Brain microvascular endothelial cell (primary cell): ENCODE results near the gene ZC3HAV1.

Experiments used
- DNase-seq: peaks from one replicate; pipeline ENCODE4 v3.0.0-alpha.2; 2020
- H3K27ac ChIP-seq: fragments of 250-450 bp; sonication (Bioruptor Pico); 2 replicates; pipeline ENCODE4 v1.5.1; 2020; ENCODE audit warnings: mild to moderate bottlenecking, moderate library complexity
- H3K27me3 ChIP-seq: fragments of 250-450 bp; sonication (Bioruptor Pico); replicated peaks from 2 replicates; pipeline ENCODE4 v1.5.1; 2020; ENCODE audit warnings: mild to moderate bottlenecking
- H3K36me3 ChIP-seq: fragments of 250-450 bp; sonication (Bioruptor Pico); replicated peaks from 2 replicates; pipeline ENCODE4 v1.5.1; 2020; ENCODE audit warnings: mild to moderate bottlenecking
- H3K4me3 ChIP-seq: 2 replicates; pipeline ENCODE4 v1.5.1; 2011; ENCODE audit warnings: low read depth, mild to moderate bottlenecking, control low read depth, low read length, moderate library complexity
- in situ Hi-C: cut with HindIII; loops from 2 replicates; pipeline ENCODE4 v1.10.0; 2017; ENCODE audit warnings: low sequenced_read_pairs, low pct_ligation_motif_present
- TF ChIP-seq, protein P1 (sequence below): IDR thresholded peaks from 2 replicates; pipeline ENCODE4 v1.5.1; 2011; ENCODE audit warnings: low read depth, mild to moderate bottlenecking, moderate library complexity, low read length, control low read depth, inconsistent platforms; ENCODE audit errors: missing control alignments

Gene ZC3HAV1

DNA sequence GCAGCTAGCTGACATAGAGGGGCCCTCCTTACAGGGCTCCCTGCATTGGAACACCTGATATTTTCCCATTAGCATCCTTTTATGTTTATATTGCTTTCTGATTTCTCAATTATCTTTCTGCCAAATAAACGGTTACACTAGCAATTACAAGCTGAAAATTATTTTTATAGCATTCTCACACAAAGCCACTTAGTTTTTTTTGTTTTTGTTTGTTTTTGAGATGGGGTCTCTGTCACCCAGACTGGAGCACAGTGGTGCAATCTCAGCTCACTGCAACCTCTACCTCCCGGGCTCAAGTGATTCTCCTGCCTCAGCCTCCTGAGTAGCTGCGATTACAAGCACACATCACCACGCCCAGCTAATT lies 9.9 kb upstream of the ZC3HAV1 start:
- DNase-seq, result no peak
- Histone ChIP-seq H3K36me3 (no peaks in the 10 kb centered on the region), H3K27ac (no peak overlapping the region), H3K4me3 (no peak overlapping the region), H3K27me3 (peaks cover 5% of the 10 kb centered on the region)
- in situ Hi-C loops, result no loop called here
- TF ChIP-seq, protein P1, sequence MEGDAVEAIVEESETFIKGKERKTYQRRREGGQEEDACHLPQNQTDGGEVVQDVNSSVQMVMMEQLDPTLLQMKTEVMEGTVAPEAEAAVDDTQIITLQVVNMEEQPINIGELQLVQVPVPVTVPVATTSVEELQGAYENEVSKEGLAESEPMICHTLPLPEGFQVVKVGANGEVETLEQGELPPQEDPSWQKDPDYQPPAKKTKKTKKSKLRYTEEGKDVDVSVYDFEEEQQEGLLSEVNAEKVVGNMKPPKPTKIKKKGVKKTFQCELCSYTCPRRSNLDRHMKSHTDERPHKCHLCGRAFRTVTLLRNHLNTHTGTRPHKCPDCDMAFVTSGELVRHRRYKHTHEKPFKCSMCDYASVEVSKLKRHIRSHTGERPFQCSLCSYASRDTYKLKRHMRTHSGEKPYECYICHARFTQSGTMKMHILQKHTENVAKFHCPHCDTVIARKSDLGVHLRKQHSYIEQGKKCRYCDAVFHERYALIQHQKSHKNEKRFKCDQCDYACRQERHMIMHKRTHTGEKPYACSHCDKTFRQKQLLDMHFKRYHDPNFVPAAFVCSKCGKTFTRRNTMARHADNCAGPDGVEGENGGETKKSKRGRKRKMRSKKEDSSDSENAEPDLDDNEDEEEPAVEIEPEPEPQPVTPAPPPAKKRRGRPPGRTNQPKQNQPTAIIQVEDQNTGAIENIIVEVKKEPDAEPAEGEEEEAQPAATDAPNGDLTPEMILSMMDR, result no peak

DNA sequence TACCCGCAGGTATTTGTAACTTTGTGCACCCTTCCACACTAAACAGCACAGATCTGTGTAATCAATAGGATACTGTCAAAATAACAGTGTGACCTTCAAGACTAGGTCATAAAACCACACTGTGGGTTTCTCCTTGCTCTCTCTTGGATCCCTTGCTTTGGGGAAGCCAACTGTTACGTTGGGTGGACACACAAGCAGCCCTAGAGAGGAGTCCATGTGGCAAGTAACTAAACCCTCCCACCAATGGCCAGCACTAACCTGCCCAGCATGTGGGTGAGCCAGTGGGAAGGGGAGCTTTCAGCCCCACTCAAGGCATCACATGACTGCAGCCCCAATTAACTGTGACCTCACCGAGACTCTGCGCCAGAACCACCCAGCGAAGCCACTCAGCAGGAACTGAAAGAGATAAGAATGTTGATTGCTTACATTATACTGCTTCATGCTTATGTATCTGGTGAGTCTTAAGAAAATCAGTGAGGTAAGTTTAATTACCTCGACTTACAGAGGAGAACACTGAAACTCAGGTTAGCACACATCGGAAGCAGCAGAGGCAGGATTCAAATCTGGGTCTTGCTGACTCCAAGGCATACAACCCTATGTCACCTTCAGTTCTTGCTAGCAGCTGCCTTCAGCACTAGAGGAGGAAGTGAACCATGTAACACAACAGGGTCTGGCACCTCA lies 9.4 kb upstream of the ZC3HAV1 start:
- H3K36me3 ChIP-seq, result no peaks in the 10 kb centered on the region
- DNase-seq, result no peak
- H3K27me3 ChIP-seq, result peaks cover 3% of the 10 kb centered on the region
- TF ChIP-seq, protein P1, result no peak
- in situ Hi-C loops, result no loop called here
- H3K27ac ChIP-seq, result no peak overlapping the region
- no peak overlapping the region for H3K4me3 ChIP-seq

DNA sequence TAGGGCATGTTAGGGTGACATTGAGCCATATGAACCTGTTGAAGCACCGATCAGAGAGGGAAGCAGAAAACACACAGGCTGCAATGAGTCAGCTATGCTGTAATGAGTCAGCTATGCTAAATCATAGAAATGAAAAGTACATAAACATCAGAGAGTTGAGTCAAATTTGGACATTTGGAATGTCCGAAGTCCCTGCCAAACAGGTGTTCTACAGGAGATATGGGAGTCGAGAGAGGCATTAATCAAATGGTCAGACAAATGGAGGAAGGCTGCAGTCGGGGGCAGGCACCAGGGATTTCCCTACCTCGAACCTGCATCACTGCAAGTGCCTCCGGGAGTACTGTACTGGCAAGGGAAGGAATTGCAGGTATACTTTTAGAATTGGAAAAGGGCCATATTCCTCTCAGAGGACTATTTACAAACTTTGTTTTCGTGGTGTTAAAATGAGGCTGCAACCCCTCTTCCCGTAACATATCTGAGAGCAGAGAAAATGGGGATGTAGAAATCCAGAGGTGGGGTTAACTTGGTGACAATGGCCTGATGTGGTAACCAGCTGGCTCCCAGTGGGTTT lies 8.8 kb upstream of the ZC3HAV1 start:
- H3K4me3 ChIP-seq, result no peak overlapping the region
- no peak overlapping the region for H3K27ac ChIP-seq
- in situ Hi-C loops, result no loop called here
- H3K27me3 ChIP-seq, result no peaks in the 10 kb centered on the region
- DNase-seq, result peak; percentile 45
- TF ChIP-seq, protein P1, result peak; percentile 34
- no peaks in the 10 kb centered on the region for H3K36me3 ChIP-seq

DNA sequence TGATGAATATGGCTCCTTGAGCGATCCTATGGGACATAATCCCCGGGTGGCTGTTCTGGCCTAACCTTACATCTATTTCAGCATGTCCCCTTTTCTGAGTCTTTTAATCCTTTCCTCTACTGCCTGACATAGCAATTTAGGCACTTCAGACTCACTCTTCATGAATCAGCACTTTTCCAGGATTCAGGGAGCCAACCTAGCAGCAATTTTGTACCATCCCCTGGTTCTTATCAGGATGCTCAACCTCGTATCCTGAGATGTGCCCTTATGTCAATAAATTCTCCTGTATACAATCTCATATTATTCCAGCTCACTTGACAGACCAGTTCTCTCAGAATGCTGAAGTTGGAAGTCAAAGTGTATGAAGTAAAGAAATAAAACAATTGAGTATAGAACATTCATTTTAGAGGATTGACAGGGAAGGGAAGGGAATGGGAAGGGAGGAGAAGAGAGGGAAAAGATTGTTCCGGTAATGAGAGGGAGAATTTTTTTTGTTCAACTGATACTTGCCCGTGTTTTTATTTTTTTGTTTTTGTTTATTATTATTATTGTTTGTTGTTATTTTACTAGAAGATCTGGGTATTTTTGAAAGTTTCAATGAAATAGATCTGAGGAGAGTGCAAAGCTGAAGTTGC lies 8.2 kb upstream of the ZC3HAV1 start:
- H3K27me3 ChIP-seq, result no peaks in the 10 kb centered on the region
- TF ChIP-seq, protein P1, result no peak
- in situ Hi-C loops, result no loop called here
- no peak overlapping the region for H3K4me3 ChIP-seq
- DNase-seq, result no peak
- H3K27ac ChIP-seq, result no peak overlapping the region
- no peaks in the 10 kb centered on the region for H3K36me3 ChIP-seq

DNA sequence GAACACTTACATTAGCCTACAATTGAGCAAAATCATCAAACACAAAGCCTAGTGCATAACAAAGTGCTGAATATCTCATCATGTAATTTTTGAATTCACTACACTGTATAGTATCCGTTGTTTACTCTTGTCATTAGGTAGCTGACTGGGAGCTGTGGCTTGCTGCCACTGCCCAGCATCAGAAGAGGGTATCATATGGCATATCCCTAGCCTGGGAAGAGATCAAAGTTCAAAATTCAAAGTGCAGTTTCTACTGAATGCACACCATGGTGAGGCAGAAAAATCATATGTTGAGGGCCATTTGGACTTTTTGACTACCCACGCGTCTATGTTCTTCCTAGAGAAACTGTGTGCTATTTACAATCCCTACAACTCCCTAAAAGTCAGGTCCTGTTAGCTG lies 7.5 kb upstream of the ZC3HAV1 start:
- Histone ChIP-seq H3K27ac (no peak overlapping the region), H3K4me3 (no peak overlapping the region), H3K27me3 (no peaks in the 10 kb centered on the region), H3K36me3 (no peaks in the 10 kb centered on the region)
- no peak for DNase-seq
- in situ Hi-C loops, result no loop called here
- TF ChIP-seq, protein P1, result no peak
